ENCODE data around the gene HIVEP3.

HIVEP3 gene

DNA sequence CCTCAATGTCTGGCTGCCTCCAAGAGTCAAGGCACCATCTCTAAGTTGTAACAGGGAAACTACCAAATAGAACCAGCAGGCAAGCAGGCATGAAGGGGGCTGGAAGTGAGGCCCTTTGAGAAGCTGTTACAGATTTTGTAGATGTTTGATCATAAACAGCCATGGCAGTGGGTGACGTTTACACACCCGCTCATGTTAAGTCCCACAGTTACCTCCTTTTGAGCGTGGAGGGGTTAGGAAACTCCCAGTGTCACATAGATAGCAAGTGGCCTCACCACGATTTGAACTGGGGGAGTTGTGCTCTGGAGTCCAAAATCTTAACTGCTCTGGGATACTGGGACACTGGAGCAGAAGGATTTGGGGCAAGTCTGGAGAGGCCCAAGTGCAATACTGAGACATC is 192.4 kb downstream of the HIVEP3 start:
- no peak for DNase-seq

DNA sequence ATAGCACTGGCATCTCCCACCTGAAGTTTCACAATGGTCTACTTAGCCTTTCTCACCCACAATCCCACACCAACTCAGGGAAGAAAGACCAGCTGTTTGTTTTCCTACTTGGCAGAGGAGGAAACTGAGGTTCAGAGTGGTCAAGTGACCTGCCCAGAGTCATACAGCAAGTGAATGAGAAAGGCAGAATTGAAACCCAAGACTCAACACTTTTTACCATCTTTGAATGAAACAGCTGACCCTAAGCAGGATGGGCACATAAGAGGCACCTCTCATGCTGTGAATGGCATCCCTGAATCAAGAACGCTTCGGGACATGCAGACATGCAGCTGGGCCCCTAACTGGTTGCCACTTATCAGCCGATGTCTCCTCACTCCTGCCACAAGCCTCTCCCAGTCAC is 193.8 kb downstream of the HIVEP3 start:
- no peak for DNase-seq

DNA sequence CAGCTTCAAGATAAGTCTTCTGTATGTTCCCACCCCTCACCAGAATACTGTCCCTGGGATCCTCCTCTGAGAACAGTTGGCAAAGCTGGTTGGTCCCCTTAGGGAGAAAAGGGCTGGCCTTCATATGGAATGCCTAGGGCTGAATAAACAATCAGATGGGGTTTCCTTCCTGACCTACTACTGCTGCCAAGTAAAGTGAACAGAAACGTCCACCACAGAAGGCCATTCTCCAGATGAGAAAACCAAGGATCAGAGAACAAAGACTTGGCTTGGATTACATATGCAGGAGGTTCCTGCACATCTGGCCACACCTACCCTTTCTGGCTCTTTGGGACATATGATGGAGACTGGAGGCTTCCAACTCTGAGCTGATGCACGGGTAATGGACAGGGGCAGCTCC is 194.5 kb downstream of the HIVEP3 start:
- DNase-seq, result no peak

DNA sequence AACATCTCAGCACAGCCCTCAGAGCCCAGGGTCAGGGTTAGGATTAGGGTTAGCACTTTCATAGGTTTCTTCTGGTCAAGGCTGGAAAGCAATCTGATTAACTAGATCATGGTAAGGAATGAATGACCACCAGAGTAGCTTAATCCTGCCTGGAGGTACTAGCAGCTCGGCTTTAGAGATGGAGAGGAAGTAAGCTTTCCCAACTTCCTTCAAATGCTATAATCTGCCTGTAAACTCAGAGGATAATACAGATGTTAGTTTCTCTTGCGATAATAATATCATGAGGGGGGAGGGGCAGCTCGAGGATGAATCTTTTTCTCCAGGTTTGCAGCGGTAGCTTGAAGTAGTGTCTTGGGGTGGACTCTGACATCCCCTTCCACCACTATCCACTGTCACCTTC is 194.9 kb downstream of the HIVEP3 start:
- DNase-seq, result peak; percentile 16

DNA sequence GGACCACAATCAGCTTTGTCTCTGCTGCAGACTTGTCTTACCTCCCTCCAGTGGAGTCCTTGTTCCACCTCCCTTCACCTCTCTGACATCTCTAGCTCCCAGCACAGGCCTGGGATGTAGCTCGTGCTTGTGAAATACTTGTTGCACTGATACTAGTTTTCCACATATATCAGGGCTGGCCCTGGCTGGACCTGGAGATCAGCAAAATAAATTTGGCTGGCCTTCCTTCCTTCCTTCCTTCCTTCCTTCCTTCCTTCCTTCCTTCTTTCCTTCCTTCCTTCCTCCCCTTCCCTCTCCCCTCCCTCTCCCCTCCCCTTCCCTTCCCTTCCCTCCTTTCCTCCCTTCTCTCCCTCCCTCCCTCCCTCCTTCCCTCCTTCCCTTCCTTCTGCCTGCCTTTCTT is 196.5 kb downstream of the HIVEP3 start:
- DNase-seq, result no peak

DNA sequence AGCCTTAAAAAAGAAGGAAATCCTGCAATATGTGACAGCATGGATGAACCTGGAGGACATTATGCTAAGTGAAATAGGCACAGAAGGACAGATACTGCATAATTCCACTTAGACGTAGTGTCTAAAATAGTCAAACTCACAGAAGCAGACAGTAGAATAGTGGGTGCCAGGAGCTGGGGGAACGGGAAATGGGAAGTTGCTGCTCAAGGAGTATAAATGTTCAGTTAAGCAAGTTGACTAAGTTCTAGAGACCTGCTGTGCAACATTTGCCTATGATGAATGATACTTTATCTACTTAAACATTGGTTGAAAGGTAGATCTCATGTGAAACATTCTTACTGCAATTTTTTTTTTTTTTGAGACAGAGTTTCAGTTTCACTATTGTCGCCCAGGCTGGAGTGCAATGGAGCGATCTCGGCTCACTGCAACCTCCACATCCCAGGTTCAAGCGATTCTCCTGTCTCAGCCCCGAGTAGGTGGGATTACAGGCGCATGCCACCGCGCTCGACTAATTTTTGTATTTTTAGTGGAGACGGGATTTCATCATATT is 197.8 kb downstream of the HIVEP3 start:
- DNase-seq, result no peak

DNA sequence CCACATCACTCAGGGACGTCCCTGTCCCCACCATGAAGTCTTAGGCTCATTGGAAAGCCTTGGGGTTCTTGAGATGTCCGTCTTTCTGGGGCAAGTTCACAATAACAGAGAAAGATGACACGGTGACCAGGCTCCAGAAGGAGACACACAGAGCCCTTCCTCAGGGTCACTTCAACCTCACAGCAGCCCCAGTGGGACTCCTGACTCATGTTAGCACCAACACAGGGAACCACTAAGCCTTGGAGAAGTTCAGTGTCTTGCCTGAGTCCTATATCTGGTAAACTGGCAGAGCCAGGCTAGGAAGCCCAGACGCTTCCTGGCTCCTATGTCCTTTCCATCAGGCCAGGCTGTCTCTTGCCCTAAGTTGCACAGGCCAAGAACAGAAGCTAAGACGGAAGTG is 199.1 kb downstream of the HIVEP3 start:
- no peak for DNase-seq

DNA sequence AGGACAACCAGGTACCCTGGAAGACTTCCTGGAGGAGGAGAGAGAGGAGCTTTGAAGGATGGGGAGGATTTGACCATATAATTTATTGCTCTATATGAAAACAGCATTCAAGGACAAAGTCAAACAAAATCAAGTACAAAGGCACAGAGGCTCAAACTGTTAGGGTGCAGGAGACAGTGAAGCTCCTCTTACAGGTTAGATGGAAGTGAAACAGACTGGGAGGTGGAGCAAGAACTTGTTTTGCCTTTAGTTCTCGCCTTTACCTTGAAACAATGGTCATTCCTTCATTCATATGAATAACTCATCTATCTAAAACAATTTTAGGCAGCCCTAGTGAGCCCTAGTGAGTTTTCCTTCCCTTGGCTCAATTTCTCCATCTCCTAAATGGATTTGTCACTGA is 199.6 kb downstream of the HIVEP3 start:
- no peak for DNase-seq

DNA sequence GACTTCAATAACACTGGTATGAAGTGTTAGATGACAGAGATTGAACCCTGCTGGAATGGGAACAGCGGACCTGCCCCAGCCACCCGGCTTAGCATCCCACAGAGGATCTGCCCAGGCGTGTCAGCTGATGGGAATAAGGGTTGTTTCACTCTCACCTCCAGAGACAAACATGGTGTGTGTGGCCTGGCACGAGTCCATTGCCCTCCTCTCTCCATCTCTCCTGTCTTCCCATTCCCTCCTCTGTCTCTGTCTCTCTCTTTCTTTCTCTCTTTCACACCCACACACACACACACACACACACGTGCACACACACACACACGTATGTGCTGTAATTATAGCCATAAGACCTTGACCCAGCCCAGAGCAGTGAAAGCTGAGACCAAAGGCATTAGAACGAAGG is 200.2 kb downstream of the HIVEP3 start:
- DNase-seq, result no peak

DNA sequence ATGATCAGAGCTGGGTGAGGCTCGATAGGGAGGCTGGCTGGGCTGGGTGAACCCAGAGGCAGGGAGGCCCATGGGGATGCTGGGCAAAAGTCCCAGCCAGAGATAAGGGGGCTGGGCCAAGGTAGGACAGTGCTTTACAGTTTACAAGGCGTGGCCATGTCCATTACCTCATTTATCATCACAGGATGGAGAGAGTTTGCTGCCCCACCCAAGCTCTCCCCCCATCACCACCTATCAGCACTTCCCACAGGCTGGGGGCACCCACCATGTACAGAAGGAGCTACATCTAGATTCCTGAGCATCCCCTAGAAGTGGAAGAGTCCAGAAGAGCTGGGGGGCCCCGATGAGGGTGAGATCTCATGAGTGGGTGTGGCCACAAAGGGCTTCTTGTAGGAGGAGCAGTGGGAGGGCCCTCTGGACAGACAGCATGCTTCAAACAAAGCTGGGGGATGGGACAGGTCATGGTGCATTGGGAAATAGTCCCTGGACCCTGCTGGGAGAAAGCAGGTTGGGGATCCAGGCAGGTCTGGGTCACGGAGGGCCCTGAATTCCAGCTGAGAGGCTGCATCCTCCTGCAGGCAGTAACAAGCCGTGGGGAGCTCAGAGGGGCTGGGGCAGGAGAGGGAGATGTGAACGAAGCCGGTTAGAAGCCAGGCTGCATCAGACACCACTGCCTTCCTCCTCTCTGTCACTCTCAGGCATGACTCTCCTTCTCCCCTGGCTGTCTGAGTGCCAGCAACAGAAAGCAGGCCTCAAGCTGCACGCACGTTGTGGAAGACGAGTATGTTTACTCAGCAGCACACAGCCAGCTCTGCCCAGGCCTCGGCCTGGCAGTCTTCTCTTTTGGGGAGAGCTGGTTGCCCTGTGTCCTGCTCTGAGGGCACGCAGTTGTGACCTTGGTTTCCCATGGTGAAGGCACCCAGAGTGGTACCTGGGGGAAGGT is 202.3 kb downstream of the HIVEP3 start:
- DNase-seq, result no peak

DNA sequence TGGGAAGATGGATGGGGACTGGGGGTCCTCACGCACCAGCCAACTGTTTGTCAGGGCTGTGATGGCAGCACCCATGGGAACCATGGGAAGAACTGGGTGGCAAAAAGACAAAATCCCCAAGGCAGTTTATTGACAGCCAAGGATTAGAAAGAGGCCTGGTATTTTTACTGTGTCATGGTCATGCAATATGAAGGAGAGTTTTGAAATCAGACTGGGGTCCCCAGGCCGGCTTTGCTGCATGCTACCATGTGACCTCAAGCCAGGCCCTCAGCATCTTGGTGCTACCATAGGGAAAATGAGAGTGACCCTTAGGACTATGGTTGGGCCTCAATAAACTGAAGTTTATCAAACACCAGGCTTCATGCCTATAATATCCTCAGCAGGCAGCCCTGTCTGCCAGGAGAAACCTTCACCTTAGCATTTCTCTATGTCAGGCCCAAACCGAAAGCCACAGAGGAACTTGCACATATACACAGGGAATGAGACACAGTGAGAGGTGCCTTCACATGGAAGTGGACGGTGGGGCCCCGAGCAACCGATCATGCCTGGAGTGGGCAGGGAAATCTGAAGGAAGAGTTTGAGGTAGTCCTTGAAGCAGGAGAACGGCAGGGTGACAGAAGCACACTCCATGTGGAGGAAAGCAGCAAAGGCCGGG is 203.2 kb downstream of the HIVEP3 start:
- DNase-seq, result no peak

DNA sequence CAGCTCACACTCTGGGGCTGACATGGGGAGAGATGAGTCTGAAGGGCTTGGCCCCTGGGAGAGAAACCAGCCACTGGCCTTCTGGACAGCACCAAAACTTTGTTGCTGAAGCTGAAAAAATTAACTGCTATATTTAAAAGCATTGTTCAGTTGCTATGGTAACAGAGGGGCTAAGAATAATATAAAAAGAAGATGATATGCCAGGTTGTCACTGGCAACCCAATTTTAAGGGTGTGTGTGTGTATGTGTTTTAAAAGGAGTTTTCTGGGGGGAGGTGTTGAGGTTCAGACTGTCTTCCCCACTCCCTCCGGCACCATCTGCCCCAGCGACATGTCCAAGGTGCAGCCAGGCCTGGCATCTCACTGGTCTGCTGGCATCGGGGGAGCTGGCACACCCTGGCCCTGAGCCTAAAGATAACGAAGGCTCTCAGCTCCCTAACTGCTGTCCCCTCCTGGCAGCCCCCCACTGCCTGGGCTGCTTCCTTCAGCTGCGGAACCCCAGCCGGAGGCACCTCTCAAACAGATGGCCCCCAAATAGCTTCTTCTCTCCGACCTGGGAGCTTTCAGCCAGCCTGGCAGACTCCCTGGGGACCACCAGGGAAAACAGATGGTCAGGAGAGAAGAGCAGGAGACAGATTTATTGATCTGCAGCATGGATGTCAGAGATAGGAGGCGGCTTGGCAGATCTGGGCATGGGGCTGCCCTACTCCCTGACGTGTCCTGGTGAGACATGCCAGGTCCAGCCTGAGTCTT is 203.9 kb downstream of the HIVEP3 start:
- DNase-seq, result no peak

DNA sequence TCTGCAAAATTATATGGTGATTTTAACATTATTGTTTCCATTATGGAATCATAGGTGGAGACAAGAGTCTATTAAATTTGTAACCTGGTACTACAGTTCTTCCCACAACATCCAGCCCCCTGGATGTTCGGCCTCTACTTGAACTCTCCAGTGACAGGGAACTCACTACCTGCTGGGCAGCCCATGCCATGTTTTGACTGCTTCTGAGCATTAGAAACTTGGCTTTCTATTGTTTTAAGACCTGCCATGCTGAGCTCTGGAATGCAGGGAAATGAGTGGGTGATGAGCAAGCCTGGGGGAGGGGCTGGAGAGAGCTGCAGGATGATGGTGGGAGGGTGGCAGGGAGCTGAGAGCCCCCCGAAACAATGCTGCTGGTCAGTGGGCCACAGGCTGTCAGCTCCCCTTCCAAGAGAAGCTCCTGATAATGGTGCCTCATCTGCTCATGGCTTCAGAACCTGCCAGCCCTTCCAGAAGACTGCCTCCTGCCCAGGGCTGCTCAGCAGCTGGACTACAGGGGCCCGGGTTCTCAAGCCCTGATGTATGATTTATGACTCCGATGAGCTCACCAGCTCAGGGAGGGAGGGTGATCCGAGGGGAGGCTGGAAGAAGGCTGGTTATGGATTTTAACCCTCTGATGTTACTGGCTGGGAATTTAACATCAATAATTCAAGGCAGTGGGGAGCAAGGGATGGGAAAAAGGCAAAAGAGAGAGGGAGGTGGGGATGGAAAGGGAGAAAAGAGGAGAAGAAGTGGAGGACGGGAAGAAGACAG is 205.0 kb downstream of the HIVEP3 start:
- no peak for DNase-seq

DNA sequence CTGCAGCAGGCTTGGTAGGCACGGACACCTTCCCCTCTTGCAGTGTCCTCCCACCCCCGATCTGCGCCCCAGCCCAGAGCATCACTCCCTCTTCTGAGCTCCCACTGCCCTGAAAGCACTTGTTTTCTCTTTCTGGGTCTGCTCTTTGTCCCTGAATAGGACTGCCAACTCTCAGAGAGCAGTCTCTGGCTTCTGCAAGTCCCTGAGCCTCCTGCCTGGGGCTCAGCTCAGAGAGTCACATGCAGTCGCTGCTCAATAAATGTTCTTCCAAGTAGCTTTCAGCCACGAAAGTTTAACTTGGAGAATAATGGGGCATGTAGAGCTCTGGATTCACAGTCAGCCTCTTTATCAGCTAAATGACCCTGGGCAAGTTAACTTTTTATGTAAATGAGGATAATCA is 205.6 kb downstream of the HIVEP3 start:
- no peak for DNase-seq

DNA sequence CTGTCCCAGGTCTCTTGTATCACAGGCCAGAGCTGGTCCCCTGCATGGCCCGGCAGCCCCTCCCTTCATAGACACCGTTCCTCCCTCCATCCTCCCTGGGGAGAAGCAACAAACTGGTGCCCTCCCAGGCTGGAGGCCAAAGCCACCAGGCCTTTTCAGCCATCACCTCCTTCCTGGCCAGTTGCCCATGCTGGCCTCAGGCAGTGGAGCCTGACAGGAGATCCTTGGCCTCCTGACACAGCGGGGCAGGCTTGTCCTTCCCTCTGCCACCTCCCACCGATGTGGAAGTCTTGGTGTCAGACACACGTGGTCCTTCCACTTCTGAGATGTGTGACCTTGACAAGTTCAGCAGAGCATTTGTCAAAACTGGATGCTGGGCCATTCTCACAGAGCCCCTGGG is 206.0 kb downstream of the HIVEP3 start:
- no peak for DNase-seq

DNA sequence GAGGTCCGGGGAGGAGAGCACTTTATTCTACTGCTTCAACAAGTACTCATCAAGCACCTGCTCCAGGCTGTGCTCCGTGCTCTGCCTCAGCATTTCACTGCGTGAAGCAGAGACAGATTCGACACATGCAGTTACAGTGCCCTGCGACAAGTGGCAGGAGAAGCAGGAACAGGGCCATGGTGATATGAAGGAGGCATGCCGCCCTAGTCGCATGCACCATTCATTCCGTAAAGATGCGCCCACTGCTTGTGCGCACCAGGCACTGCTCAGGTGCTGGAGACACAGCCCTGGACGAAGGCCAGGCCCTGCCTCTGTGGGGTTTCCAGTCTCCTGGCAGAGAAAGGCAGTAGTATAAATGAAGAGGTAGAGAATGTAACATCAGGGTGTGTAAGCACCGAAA is 206.6 kb downstream of the HIVEP3 start:
- no peak for DNase-seq

DNA sequence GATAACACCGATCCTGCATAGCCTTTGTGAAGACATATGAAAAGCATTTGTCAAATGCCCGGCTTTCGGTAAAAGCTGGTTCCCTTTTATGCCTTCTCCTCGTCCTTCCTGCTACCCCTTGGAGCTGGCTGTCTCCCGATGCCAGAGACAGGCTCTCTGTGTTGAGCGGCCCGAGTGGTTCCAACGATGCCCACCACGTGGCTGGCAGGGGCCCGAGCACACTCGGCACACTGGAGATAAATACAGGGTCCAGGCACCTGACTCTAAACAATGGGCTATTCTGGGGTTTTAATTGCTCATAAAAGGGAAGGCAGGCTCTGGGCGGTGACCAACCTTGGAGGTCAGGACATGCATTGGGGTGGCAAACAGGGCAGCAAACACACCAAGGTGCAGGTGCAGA is 207.1 kb downstream of the HIVEP3 start:
- DNase-seq, result no peak

DNA sequence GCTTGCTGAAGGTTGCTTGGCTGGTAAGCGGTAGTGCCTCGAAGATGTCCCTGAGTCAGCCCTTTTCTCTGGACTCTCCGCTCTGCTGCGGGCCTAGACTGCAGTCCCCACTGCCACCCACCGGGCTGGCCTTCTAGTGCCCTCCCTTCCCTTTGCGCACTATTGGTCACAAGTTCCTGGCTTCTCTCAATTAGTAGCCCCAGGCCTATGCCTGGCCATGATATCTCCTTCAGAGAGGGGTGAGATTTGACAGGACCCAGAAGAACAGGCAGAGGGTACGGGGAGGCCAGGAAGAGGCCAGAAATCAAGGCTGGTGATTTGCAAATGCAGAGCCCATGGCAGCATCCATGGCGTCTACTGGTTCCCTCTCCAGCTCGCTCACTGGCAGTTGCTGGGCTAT is 207.7 kb downstream of the HIVEP3 start:
- DNase-seq, result no peak

DNA sequence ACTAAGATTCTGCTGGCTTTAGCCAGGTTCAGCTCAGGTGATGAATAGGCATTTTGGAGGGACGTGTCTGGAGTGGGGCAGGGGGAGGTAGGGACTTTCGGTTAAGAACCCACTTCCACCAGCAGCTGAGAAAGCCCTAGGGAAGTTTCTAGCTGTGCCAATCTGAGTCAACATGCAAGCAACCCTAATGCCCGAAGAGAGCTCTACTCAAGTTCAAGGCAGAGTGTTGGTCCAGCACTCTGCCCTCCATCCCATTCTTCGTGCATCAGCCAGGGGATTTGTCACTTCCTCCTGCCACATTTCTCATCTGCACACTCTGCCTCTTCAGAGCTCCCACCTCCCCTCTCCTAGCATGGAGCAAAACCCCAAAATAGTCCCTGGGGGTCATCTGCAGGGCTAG is 208.8 kb downstream of the HIVEP3 start:
- DNase-seq, result no peak

DNA sequence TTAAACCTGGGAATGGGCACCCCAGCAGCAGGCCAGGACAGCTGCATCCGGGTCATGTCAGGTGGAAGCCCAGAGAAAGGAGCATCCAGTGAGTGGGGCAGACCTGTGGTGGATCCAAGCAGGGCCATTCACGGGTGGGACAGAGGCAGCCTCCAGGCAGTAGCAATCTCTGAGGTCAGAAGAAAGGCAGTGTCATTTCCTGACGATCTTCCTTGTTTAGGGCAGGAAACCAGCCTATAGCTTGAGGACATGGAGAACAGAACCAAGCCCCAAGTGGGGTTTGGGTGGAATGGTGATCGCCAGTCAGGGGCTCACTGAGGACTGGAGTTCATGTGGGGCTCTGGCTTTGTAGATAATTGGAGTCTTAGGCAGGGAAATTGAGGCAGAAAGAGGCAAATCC is 209.4 kb downstream of the HIVEP3 start:
- no peak for DNase-seq

DNA sequence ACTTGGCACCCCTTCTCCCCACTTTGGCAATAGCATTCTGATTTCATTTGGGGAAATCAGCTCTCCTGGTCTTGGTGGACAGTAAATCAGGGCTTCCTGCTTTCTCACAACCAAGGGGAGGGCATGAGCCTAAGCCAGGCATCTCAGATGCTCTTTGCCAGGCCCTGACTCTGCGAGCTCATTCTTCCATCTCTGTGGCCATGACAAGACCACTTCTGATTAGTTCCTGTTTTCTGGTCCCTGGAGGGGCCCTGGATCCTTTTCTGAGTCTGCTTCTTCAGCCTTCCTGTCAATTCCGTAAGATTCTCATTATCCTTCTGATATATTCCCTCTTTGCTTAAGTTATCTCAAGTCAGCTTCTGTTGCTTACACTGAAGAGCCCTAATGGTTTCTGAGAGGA is 210.4 kb downstream of the HIVEP3 start:
- no peak for DNase-seq

DNA sequence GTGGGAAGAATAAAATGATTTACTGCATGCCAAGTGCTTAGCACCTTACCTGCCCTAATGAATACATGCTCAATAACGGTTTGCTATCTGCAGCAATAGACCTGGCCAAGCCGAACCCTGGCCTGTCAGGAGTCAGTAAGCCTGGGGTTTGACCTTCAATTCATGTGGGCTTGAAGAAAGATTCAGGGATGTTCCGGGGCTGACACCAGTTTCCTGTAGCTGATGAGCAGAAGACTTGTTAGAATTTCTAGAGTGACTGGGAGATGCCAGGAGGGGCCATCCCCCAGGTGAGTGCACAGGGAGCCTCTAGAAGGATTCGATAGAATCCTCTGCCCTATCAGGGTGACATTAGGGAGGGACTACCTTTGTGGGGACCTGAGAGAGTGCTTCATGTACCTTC is 210.9 kb downstream of the HIVEP3 start:
- DNase-seq, result no peak

DNA sequence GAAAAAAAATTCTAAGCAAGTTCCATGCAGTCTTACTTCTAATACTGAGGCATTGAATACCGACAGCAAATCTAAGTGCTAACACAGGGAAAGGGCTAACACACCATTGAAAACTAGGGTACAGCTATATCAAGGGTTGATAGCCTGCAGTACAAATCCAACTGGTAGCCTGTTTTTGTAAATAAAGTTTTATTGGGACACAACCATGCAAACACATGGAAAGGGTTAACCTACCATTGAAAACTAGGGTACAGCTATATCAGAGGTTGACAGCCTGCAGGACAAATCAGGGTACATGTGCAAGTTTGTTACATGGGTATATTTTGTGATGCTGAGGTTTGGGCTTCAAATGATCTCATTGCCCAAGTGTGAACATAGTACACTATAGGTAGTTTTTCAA is 212.9 kb downstream of the HIVEP3 start:
- no peak for DNase-seq

All from GF-D8 (cell line).